Loucy (cell line): ENCODE results near the gene RSAD1.

Source experiments
- CTCF ChIP-seq: fragments of 200-600 bp; sonication (generic); conservative IDR thresholded peaks from 2 replicates; pipeline ENCODE4 v1.5.1; 2014; ENCODE audit warnings: mild to moderate bottlenecking, antibody characterized with exemption, low read length
- EZH2phosphoT487 ChIP-seq: fragments of 200-600 bp; IDR thresholded peaks from 2 replicates; pipeline ENCODE4 v1.6.1; 2018; ENCODE audit warnings: antibody characterized with exemption, mild to moderate bottlenecking, moderate library complexity, borderline replicate concordance

- TF ChIP-seq CTCF, result no peak
- no peak for TF ChIP-seq EZH2phosphoT487
These were observed 42.9 kb downstream of the RSAD1 start for GRCh38 chr17:50521514-50521913.
